Measurements from ENCODE around the gene RPS18.

GRCh38 chr6:33315793-33316602 is 44.1 kb downstream of the RPS18 start:
- TF ChIP-seq CTCF (IDR thresholded peaks at IDR 0.05) = no peak
- TF ChIP-seq POLR2A (IDR thresholded peaks at IDR 0.05) = no peak

Data from ovary (tissue), 3 donors.